ENCODE data around the gene NUDT2.

DNA sequence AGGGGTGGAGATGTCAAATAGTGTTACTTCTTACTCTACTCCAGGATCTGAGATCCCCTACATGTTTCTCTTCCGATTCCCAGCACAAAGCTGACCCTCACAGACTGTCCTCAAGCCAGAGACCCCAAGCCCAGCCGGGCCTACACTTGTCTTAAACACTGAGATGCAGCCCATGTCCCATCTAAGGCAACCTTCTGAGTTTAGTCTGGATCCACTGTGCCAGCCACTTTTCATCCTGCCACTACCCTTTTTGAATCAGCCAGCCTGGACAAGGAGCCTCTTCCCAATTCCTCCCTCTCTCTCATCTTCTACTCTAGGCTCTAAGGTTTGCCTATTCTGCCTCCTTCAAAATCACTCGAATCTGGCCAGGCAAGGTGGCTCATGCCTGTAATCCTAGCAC lies 53.5 kb downstream of the NUDT2 start:
- TF ChIP-seq CTCF (IDR thresholded peaks at IDR 0.05; ENCODE audit: poor library complexity): no peak
- no peak for TF ChIP-seq EZH2 (IDR thresholded peaks at IDR 0.05; ENCODE audit: borderline replicate concordance)

Data from hepatocyte (in vitro differentiated cells).